Esophagus muscularis mucosa (tissue), 3 donors: Measurements from ENCODE around the gene MAP1S.

ENCODE experiments used
- POLR2AphosphoS5 ChIP-seq, 2 donors: sonication (generic); formaldehyde crosslinking; IDR thresholded peaks; one replicate each; pipeline ENCODE4 v1.6.1; 2017; ENCODE audit warnings: antibody characterized with exemption in 2 of 2
- TF ChIP-seq, protein P1 (sequence below), 3 experiments: fragments of 200-600 bp in 2 of 3; fragments of 450-650 bp in 1 of 3; sonication (generic) in 2 of 3; IDR thresholded peaks; one replicate each; pipeline ENCODE4 v1.5.1; 2017 to 2019; ENCODE audit warnings: antibody characterized with exemption in 3 of 3, mild to moderate bottlenecking in 2 of 3, moderate library complexity in 1 of 3

DNA sequence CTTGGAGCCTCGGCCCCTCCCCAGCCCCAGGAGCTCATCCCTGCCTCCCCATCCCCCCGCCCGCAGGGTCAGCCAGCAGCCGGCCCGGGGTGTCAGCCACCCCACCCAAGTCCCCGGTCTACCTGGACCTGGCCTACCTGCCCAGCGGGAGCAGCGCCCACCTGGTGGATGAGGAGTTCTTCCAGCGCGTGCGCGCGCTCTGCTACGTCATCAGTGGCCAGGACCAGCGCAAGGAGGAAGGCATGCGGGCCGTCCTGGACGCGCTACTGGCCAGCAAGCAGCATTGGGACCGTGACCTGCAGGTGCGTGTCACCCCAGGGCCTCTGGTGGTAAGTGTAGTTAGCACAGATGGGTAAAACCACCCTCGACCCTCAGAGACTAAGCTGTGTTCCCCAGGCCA is 13.8 kb downstream of the MAP1S start:
- TF ChIP-seq POLR2AphosphoS5 (IDR thresholded peaks at IDR 0.05), result no peak
- TF ChIP-seq, protein P1, sequence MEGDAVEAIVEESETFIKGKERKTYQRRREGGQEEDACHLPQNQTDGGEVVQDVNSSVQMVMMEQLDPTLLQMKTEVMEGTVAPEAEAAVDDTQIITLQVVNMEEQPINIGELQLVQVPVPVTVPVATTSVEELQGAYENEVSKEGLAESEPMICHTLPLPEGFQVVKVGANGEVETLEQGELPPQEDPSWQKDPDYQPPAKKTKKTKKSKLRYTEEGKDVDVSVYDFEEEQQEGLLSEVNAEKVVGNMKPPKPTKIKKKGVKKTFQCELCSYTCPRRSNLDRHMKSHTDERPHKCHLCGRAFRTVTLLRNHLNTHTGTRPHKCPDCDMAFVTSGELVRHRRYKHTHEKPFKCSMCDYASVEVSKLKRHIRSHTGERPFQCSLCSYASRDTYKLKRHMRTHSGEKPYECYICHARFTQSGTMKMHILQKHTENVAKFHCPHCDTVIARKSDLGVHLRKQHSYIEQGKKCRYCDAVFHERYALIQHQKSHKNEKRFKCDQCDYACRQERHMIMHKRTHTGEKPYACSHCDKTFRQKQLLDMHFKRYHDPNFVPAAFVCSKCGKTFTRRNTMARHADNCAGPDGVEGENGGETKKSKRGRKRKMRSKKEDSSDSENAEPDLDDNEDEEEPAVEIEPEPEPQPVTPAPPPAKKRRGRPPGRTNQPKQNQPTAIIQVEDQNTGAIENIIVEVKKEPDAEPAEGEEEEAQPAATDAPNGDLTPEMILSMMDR (IDR thresholded peaks at IDR 0.05), result no peak
